ENCODE measurements around the gene UBAP1L.

GRCh38 chr15:65102912-65103311, 12.1 kb downstream of the UBAP1L start:
- TF ChIP-seq JUN (IDR thresholded peaks at IDR 0.05; ENCODE audit: borderline replicate concordance, insufficient read depth, insufficient read length, low read depth): no peak
- no peak for TF ChIP-seq CTCF (IDR thresholded peaks at IDR 0.05; ENCODE audit: extremely low read depth in 1 of 2, insufficient read depth in 1 of 2, low read depth in 1 of 2, low read length in 2 of 2)
- no peak for TF ChIP-seq POLR2AphosphoS5 (IDR thresholded peaks at IDR 0.05; ENCODE audit: insufficient read depth, low read depth, low read length)
- TF ChIP-seq POLR2A (IDR thresholded peaks at IDR 0.05; ENCODE audit: low read depth, low read length): no peak
- TF ChIP-seq MAX (IDR thresholded peaks at IDR 0.05; ENCODE audit: insufficient read depth, insufficient read length): no peak
- TF ChIP-seq EZH2 (IDR thresholded peaks at IDR 0.05; ENCODE audit: borderline replicate concordance, low read depth, low read length, severe bottlenecking): no peak
- TF ChIP-seq MYC (IDR thresholded peaks at IDR 0.05; ENCODE audit: low read depth, low read length): no peak
- TF ChIP-seq GATA2 (IDR thresholded peaks at IDR 0.05; ENCODE audit: insufficient read depth, insufficient read length, low read depth, low read length): no peak
- no peak for TF ChIP-seq FOS (IDR thresholded peaks at IDR 0.05; ENCODE audit: borderline replicate concordance, insufficient read depth, low read length)
